ENCODE measurements around the gene LEPR.

GRCh38 chr1:65407877-65408276 lies 12.6 kb upstream of the LEPR start:
- no peak for TF ChIP-seq CTCF (IDR thresholded peaks at IDR 0.05; ENCODE audit: low read depth, low read length, missing input control)
- no peak for TF ChIP-seq REST (IDR thresholded peaks at IDR 0.05)

Measured in liver (tissue), 2 donors.